ENCODE measurements around the gene C3orf38. TPM values are rescaled to one million over a fixed set of nuclear protein-coding genes. Genes with fewer than 3 reads are reported as not detected.

Gene C3orf38
- total and polyA plus RNA-seq, 9 of the 15 experiments (the other 6 are each of a cell fraction or from before 2014, with no cell fraction given): 8.7 to 22.1 (median 16.2) TPM

DNA sequence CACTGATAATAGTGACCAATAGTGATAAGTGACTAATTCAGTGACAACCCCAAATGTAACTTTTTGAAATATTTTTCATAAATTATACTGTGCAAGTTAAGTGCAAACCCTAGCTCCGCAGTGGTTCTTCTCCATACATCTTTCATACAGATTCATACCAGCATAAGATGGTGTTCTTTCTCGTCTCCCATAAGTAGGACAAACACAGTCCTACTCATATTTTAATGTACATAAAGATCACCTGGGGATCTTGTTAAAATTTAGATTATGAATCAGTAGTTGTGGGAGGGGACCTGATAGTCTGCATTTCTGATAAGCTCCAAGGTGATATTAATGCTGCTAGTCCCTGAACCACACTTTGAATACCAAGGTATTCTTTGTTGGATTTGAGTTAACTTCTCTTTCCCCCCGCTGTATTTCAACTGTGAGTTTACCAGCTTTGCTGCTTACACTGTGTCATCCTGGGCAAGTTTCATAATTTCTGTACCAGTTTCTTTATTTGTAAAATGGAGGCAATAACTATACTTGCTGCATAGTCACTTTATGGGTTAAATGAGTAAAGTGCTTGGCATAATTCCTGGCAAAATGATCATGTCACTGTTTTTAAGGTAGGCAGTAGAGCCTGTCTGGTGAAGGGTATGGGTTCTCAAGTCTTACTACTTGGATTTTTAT, 34.7 kb upstream of the C3orf38 start:
- POLR2A ChIA-PET: no interaction called here
- no peak overlapping the region for H3K9ac ChIP-seq (ENCODE audit: insufficient read depth in 1 of 2, low read depth in 2 of 2, low read length in 2 of 2)
- TF ChIP-seq ZNF197 (CRISPR knock-in tag; IDR thresholded peaks at IDR 0.05; ENCODE audit: low read depth) (no peak), BRCA1 (IDR thresholded peaks at IDR 0.05) (no peak), BRCA1 (CRISPR knock-in tag; IDR thresholded peaks at IDR 0.05) (no peak), SUPT5H (IDR thresholded peaks at IDR 0.05) (no peak), ATF1 (CRISPR knock-in tag; IDR thresholded peaks at IDR 0.05) (no peak), ATF1 (tag; IDR thresholded peaks at IDR 0.05) (no peak), KDM1A (IDR thresholded peaks at IDR 0.05) (no peak), ZNF253 (CRISPR knock-in tag; conservative IDR thresholded peaks at IDR 0.05) (no peak), HDAC8 (tag; IDR thresholded peaks at IDR 0.05) (no peak), ZFP30 (CRISPR knock-in tag; IDR thresholded peaks at IDR 0.05; ENCODE audit: borderline replicate concordance) (no peak), MTF1 (CRISPR knock-in tag; IDR thresholded peaks at IDR 0.05; ENCODE audit: borderline replicate concordance) (no peak), ARID2 (IDR thresholded peaks at IDR 0.05) (no peak)
- WGBS (ENCODE audit: insufficient coverage, low coverage, missing lambda C conversion rate): 91% methylated on average over 3 of the region's 3 CpGs
- ATAC-seq: no peak
- H3K9me1 ChIP-seq (ENCODE audit: control insufficient read depth, insufficient read depth, low read length): no peaks in the 10 kb centered on the region
- peaks cover 45% of the 10 kb centered on the region; the same call in 2 of the 3 replicates for H3K36me3 ChIP-seq (ENCODE audit: control insufficient read depth, insufficient read depth, low read length)
- H3K27ac ChIP-seq (ENCODE audit: extremely low read depth, low read depth, low read length): no peak overlapping the region
- no peaks in the 10 kb centered on the region for H3K27me3 ChIP-seq (ENCODE audit: control insufficient read depth in 2 of 2, insufficient read depth in 2 of 2, low read length in 2 of 2)
- intact Hi-C loops (cut with micrococcal nuclease) (loop anchor here (5.0 to 10.0 kb wide), 2 partner anchors 820 to 853 kb away; no protein-coding TSS in a partner anchor), in situ Hi-C loops (cut with MboI) (no loop called here)
- no peaks in the 10 kb centered on the region for H4K20me1 ChIP-seq (replicated peaks; ENCODE audit: control insufficient read depth, insufficient read depth, low read length)
- no peak overlapping the region for H2AFZ ChIP-seq (ENCODE audit: low read depth, low read length)
- H3K79me2 ChIP-seq (ENCODE audit: control insufficient read depth, insufficient read depth, low read length): peaks cover 15% of the 10 kb centered on the region; the same call in 2 of the 3 replicates
- no peak for FAIRE-seq
- no peaks in the 10 kb centered on the region for H3K9me3 ChIP-seq (replicated peaks; ENCODE audit: control insufficient read depth, insufficient read depth, low read depth, low read length)
- DNase-seq (ENCODE audit: extremely low read depth in 1 of 4, low spot score in 3 of 4): no peak
- no peak overlapping the region for H3K4me3 ChIP-seq
- CTCF ChIA-PET (ENCODE audit: low intra/inter-chr PET ratio): no interaction called here
- no peak overlapping the region for H3K4me2 ChIP-seq (ENCODE audit: insufficient read depth, low read length)
- no peaks in the 10 kb centered on the region for H3K4me1 ChIP-seq (replicated peaks in 1 of 2; ENCODE audit: control insufficient read depth in 2 of 2, insufficient read depth in 2 of 2, low read length in 2 of 2)
- BruUV-seq (replicated peaks): no TSS peak
